Stimulated activated CD4-positive, alpha-beta T cell treated with anti-CD3 and anti-CD28 coated beads, Interleukin-1b, Interleukin-23, amount 100 ng/mL, for 24 hours (primary cell): ENCODE results near the gene EFNA3.
"Not testable (repeated sequence)": the region's sequence is repeated elsewhere in the genome, so short reads cannot be mapped to it uniquely, and the experiment has no call there.

ENCODE experiments used
- DNase-seq, 4 experiments: peaks; one replicate each; pipeline ENCODE4 v3.0.0-alpha.2; 2020; ENCODE audit warnings: low read depth in 4 of 4, low spot score in 1 of 4

Gene EFNA3

GRCh38 chr1:155107309-155108264 is 28.9 kb downstream of the EFNA3 start:
- no peak for DNase-seq

GRCh38 chr1:155108296-155108695 is 29.7 kb downstream of the EFNA3 start:
- DNase-seq = no peak

GRCh38 chr1:155110381-155110780 is 31.7 kb downstream of the EFNA3 start:
- DNase-seq = no peak

- DNase-seq = no peak
Measured at GRCh38 chr1:155110826-155111225, 32.2 kb downstream of the EFNA3 start.

GRCh38 chr1:155113450-155113980 is 34.9 kb downstream of the EFNA3 start:
- DNase-seq = no peak

- DNase-seq = no peak
Measured at GRCh38 chr1:155116113-155116764, 37.6 kb downstream of the EFNA3 start.

GRCh38 chr1:155117610-155118009 is 39.0 kb downstream of the EFNA3 start:
- DNase-seq = no peak

GRCh38 chr1:155118090-155118489 is 39.5 kb downstream of the EFNA3 start:
- not testable (repeated sequence) for DNase-seq

GRCh38 chr1:155120253-155120652 is 41.6 kb downstream of the EFNA3 start:
- DNase-seq = no peak

- DNase-seq = no peak
Measured at GRCh38 chr1:155121249-155121648, 42.6 kb downstream of the EFNA3 start.

GRCh38 chr1:155122308-155122707 is 43.7 kb downstream of the EFNA3 start:
- no peak for DNase-seq

- DNase-seq = no peak
Measured at GRCh38 chr1:155123801-155124200, 45.2 kb downstream of the EFNA3 start.

GRCh38 chr1:155124503-155125463 is 46.1 kb downstream of the EFNA3 start:
- DNase-seq = no peak

- no peak for DNase-seq
Measured at GRCh38 chr1:155125511-155125945, 46.9 kb downstream of the EFNA3 start.

- no peak for DNase-seq
Measured at GRCh38 chr1:155125946-155126555, 47.4 kb downstream of the EFNA3 start.

GRCh38 chr1:155126556-155127104 is 48.0 kb downstream of the EFNA3 start:
- DNase-seq = no peak

GRCh38 chr1:155127105-155127966 is 48.7 kb downstream of the EFNA3 start, which contains the start of gene EFNA1:
Gene EFNA1 (plus strand): TSS chr1:155127876. CDS start chr1:155127978, 102 bp downstream.
- peak in 1 of 4 experiments; percentile 34 for DNase-seq

GRCh38 chr1:155127967-155128754 is 49.5 kb downstream of the EFNA3 start:
- DNase-seq = no peak
